Astrocyte of the spinal cord (primary cell): ENCODE results near the gene MTHFS.

ENCODE experiments used
- DNase-seq: peaks from one replicate; pipeline ENCODE4 v3.0.0; 2011; ENCODE audit warnings: low read depth, low spot score
- H3K4me3 ChIP-seq: 2 replicates; pipeline ENCODE4 v1.5.1; 2011; ENCODE audit warnings: low read depth, mild to moderate bottlenecking, low read length, moderate library complexity
- in situ Hi-C: cut with HindIII; loops from 2 replicates; pipeline ENCODE4 v1.10.0; 2017; ENCODE audit warnings: low sequenced_read_pairs
- TF ChIP-seq, protein P1 (sequence below): IDR thresholded peaks from 2 replicates; pipeline ENCODE4 v1.5.1; 2012; ENCODE audit warnings: low read depth, mild to moderate bottlenecking, low read length, inconsistent platforms

MTHFS gene

DNA sequence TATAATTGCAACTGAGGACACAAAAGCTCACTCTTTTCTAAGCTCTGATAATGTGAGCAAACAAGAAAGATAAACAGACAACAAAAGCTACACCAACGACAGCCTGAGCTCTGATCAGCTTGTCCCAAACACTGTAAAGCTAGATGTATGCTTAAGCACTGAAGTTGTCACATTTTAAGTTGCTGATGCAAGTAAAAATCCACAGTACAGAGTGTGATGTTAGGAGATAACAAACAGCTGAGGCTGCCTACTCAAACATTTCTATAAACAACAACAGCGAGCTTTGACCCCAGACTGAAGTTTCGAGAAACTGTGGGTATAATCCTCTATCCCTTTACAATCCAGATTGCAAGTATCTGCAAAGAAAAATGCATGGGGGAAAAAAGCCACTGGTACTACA, 10.7 kb downstream of the MTHFS start:
- H3K4me3 ChIP-seq, result no peak overlapping the region
- TF ChIP-seq, protein P1, sequence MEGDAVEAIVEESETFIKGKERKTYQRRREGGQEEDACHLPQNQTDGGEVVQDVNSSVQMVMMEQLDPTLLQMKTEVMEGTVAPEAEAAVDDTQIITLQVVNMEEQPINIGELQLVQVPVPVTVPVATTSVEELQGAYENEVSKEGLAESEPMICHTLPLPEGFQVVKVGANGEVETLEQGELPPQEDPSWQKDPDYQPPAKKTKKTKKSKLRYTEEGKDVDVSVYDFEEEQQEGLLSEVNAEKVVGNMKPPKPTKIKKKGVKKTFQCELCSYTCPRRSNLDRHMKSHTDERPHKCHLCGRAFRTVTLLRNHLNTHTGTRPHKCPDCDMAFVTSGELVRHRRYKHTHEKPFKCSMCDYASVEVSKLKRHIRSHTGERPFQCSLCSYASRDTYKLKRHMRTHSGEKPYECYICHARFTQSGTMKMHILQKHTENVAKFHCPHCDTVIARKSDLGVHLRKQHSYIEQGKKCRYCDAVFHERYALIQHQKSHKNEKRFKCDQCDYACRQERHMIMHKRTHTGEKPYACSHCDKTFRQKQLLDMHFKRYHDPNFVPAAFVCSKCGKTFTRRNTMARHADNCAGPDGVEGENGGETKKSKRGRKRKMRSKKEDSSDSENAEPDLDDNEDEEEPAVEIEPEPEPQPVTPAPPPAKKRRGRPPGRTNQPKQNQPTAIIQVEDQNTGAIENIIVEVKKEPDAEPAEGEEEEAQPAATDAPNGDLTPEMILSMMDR, result no peak
- in situ Hi-C loops, result no loop called here
- DNase-seq, result no peak

DNA sequence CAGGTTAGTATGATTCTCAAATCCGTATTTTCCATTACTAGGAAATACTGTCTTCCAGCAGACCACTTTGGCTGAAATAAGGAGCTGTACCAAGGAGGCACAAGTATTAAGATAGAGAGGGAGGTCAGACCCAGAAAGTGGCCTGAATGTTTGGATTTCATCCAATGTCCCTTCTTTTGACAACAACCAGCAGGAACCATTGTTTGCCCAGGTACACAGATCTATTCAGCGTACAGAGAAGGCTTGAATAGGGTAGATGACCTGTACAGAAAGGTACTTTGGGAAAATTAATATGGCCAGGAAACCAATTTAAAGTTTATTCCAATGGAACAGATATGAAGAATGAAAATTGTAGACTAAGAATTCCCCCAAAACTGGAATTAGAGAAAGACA, 12.6 kb downstream of the MTHFS start:
- H3K4me3 ChIP-seq, result no peak overlapping the region
- TF ChIP-seq, protein P1, result no peak
- in situ Hi-C loops, result no loop called here
- no peak for DNase-seq

DNA sequence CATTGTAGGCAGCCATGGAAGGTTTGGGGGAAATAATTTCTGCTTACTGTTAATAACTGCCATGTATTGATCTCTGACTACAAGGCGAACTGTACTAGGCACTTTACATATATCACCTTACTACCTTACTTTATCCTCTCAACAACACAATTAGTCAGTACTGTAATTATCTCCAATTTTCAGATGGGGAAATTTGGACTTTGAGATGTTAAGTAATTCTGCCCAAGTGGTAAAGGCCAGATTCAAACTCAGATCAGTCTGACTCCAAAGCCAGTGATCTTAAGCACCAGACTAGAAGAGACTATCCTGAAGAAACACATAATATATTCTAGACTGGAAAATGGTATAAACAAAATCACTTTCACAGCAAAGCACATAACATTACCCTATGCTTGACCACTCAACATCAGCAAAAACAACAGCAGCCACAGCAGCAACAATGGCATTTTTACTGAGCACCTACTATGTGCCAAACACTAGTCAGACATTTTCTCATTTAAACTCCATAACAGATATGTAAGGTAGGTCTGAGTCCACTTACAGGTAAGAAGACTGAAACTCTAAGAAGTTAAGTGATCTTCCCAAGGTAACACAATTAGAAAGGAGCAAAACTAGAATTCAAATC, 13.1 kb downstream of the MTHFS start:
- in situ Hi-C loops, result no loop called here
- TF ChIP-seq, protein P1, result no peak
- no peak overlapping the region for H3K4me3 ChIP-seq
- DNase-seq, result no peak

DNA sequence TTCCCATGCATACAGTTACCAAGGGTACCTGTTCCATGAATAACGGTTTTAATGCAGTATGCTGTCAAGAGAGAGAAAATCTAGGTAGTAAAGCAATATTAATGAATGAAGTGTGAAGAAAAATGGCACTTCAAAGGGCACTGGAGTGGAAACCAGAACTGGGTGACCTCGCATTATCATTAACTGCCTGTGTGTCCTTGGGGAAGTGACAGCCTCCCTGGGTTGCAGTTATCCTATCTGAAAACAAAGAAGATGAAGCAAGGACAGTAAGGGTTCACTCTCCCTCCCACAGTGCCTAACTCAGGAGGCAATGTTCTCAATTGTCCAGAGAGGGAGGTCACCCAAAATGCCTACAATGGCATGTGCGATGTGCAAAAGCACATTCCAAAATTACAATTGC, 15.1 kb downstream of the MTHFS start:
- TF ChIP-seq, protein P1, result no peak
- in situ Hi-C loops, result no loop called here
- no peak for DNase-seq
- no peak overlapping the region for H3K4me3 ChIP-seq

DNA sequence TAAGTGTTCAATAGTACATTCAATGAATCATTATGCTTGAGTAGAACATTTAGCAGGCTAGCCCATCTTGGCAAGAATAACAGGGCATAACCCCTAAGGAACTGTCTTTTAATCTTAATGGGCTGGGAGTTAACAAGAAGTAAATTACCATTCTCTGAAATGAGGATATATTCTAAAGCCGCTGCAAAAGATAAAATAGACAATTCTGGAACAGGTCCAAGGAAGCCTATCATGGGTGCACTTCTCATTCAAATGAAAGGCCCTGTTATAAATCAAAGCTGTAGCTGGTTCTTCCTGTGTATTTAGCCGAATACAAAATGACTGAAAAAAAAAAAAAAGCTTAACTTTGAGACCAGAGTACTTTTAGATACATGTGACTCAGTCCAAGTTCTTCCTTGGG, 15.6 kb downstream of the MTHFS start:
- no peak for DNase-seq
- in situ Hi-C loops, result no loop called here
- TF ChIP-seq, protein P1, result no peak
- no peak overlapping the region for H3K4me3 ChIP-seq

DNA sequence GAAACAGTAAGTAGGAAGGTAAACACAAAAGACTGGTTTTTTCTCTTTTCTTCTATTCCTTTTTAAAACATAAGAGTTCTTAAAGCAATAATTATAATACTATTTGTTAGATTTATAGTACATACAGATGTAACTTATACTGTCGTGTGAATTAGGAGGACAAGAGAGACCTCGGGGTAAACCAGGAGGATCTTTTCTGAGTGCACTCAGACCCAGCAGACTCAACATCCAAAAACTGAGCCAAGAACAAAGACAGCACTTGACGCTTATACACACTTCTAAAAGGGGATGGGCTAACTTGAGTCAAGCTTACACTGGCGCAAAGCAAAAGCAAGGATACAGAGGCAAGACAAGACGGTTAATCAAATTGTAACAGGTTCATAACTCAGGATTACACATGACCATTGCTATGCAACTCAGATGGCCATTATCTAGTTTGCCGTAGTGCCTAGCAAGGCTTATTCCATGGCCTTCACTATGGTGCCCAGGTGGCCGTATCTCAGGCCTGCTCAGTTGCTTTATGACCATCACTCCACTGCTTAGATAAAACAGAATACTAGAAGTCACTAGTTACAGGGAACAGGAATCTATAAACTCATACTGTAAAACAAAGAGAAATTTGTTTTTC, 18.6 kb downstream of the MTHFS start:
- TF ChIP-seq, protein P1, result no peak
- no peak for DNase-seq
- no peak overlapping the region for H3K4me3 ChIP-seq
- in situ Hi-C loops, result no loop called here

DNA sequence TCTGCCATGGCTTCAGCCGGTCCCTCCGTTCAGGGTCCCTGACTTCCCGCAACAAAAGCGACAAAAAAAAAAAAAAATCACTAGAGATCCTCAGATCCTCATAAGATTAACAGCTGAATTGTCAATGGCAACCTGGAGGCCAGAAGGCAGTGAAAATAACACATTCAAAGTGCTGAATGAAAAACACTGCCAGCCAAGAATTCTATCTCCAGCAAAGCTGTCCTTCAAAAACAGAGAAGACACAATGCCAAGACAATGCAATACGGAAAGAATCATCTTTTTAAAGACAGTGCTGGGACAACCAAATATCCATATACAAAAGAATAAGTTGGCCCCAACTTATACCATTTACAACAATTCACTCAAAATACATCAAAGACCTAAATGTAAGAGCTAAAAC, 21.6 kb downstream of the MTHFS start:
- in situ Hi-C loops, result no loop called here
- TF ChIP-seq, protein P1, result no peak
- no peak for DNase-seq
- H3K4me3 ChIP-seq, result no peak overlapping the region
